ENCODE results near the gene SAC3D1.

DNA sequence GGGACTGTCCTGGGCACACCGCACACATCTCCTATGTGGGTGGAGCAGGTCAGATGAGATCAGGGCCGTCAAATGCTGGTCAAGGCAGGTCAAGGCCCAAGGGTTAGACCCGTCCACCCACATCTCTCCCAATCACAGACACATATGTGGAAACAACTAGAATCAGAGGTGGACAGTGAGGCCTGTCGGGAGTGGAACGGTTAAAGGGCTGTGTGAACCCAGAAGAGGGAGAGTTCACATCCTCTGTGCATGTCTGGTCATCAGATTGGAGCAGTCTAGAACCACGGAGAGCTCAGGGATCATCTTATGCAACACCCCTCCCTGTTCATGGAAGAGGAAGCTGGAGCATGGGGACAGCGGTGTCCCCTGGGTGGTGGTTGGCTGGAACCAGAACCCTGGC lies 21.2 kb upstream of the SAC3D1 start:
- TF ChIP-seq POLR2A (IDR thresholded peaks at IDR 0.05) (no peak), POLR2AphosphoS5 (IDR thresholded peaks at IDR 0.05) (no peak), EP300 (IDR thresholded peaks at IDR 0.05) (no peak)
- TF ChIP-seq, protein P1, sequence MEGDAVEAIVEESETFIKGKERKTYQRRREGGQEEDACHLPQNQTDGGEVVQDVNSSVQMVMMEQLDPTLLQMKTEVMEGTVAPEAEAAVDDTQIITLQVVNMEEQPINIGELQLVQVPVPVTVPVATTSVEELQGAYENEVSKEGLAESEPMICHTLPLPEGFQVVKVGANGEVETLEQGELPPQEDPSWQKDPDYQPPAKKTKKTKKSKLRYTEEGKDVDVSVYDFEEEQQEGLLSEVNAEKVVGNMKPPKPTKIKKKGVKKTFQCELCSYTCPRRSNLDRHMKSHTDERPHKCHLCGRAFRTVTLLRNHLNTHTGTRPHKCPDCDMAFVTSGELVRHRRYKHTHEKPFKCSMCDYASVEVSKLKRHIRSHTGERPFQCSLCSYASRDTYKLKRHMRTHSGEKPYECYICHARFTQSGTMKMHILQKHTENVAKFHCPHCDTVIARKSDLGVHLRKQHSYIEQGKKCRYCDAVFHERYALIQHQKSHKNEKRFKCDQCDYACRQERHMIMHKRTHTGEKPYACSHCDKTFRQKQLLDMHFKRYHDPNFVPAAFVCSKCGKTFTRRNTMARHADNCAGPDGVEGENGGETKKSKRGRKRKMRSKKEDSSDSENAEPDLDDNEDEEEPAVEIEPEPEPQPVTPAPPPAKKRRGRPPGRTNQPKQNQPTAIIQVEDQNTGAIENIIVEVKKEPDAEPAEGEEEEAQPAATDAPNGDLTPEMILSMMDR (IDR thresholded peaks at IDR 0.05), result no peak
